ENCODE measurements around the gene MYH6.
"Not testable (repeated sequence)": the region's sequence is repeated elsewhere in the genome, so short reads cannot be mapped to it uniquely, and the experiment has no call there.

The MYH6 gene

GRCh38 chr14:23407516-23408306 is at the start of gene MYH6:
MYH6 (minus strand) TSS chr14:23408273; CDS start chr14:23407223, 1,050 bp downstream.
- no peak for DNase-seq

GRCh38 chr14:23456883-23457586 is 49.0 kb upstream of the MYH6 start:
- not testable (repeated sequence) for DNase-seq

- DNase-seq = no peak
Observed at GRCh38 chr14:23454445-23454856, 46.4 kb upstream of the MYH6 start.

GRCh38 chr14:23452237-23452636 is 44.2 kb upstream of the MYH6 start:
- no peak for DNase-seq

GRCh38 chr14:23450379-23450778 is 42.3 kb upstream of the MYH6 start:
- DNase-seq = no peak

- DNase-seq = no peak
Observed at GRCh38 chr14:23449314-23449713, 41.2 kb upstream of the MYH6 start.

GRCh38 chr14:23447361-23448350 is 39.6 kb upstream of the MYH6 start:
- DNase-seq = no peak

GRCh38 chr14:23446291-23446851 is 38.3 kb upstream of the MYH6 start:
- DNase-seq = no peak

GRCh38 chr14:23445773-23446172 is 37.7 kb upstream of the MYH6 start:
- DNase-seq = no peak

GRCh38 chr14:23444314-23444713 is 36.2 kb upstream of the MYH6 start:
- no peak for DNase-seq

GRCh38 chr14:23443881-23444280 is 35.8 kb upstream of the MYH6 start:
- DNase-seq = no peak

- DNase-seq = no peak
Observed at GRCh38 chr14:23443411-23443812, 35.3 kb upstream of the MYH6 start.

GRCh38 chr14:23442721-23443356 is 34.8 kb upstream of the MYH6 start:
- no peak for DNase-seq

GRCh38 chr14:23441076-23441475 is 33.0 kb upstream of the MYH6 start:
- DNase-seq = no peak

- DNase-seq = no peak
Observed at GRCh38 chr14:23439107-23439835, 31.2 kb upstream of the MYH6 start.

- DNase-seq = no peak
Observed at GRCh38 chr14:23438101-23438971, 30.3 kb upstream of the MYH6 start.

GRCh38 chr14:23437133-23438100 is 29.3 kb upstream of the MYH6 start:
- DNase-seq = no peak

GRCh38 chr14:23436327-23437132 is 28.5 kb upstream of the MYH6 start:
- no peak for DNase-seq

Data from cortex of kidney (tissue), 1 donor.